ENCODE measurements around the gene KCNN3. TPM values are rescaled to one million over a fixed set of nuclear protein-coding genes. Genes with fewer than 3 reads are reported as not detected.
"Not testable (repeated sequence)": the region's sequence is repeated elsewhere in the genome, so short reads cannot be mapped to it uniquely, and the experiment has no call there.

The KCNN3 gene
- total RNA-seq, 1 experiment from 2014 or later, result 0.40 TPM

GRCh38 chr1:154682254-154682653 is 187.8 kb downstream of the KCNN3 start:
- DNase-seq (ENCODE audit: extremely low read depth, low read depth), result no peak

GRCh38 chr1:154677844-154678243 is 192.2 kb downstream of the KCNN3 start:
- not testable (repeated sequence) for DNase-seq (ENCODE audit: extremely low read depth, low read depth)

GRCh38 chr1:154676847-154677246 is 193.2 kb downstream of the KCNN3 start:
- not testable (repeated sequence) for DNase-seq (ENCODE audit: extremely low read depth, low read depth)

GRCh38 chr1:154674456-154674855 is 195.6 kb downstream of the KCNN3 start:
- DNase-seq (ENCODE audit: extremely low read depth, low read depth), result not testable (repeated sequence)

- DNase-seq (ENCODE audit: extremely low read depth, low read depth), result not testable (repeated sequence)
Observed at GRCh38 chr1:154672245-154672644, 197.8 kb downstream of the KCNN3 start.

GRCh38 chr1:154671412-154671811 is 198.7 kb downstream of the KCNN3 start:
- not testable (repeated sequence) for DNase-seq (ENCODE audit: extremely low read depth, low read depth)

- DNase-seq (ENCODE audit: extremely low read depth, low read depth), result not testable (repeated sequence)
Observed at GRCh38 chr1:154670310-154671270, 199.5 kb downstream of the KCNN3 start.

- peak; percentile 87 for DNase-seq (ENCODE audit: extremely low read depth, low read depth)
Observed at GRCh38 chr1:154669464-154670282, 200.4 kb downstream of the KCNN3 start.

- no peak for DNase-seq (ENCODE audit: extremely low read depth, low read depth)
Observed at GRCh38 chr1:154666051-154666790, 203.9 kb downstream of the KCNN3 start.

- DNase-seq (ENCODE audit: extremely low read depth, low read depth), result no peak
Observed at GRCh38 chr1:154664331-154665002, 205.6 kb downstream of the KCNN3 start.

- no peak for DNase-seq (ENCODE audit: extremely low read depth, low read depth)
Observed at GRCh38 chr1:154663471-154664060, 206.5 kb downstream of the KCNN3 start.

GRCh38 chr1:154661110-154661509 is 209.0 kb downstream of the KCNN3 start:
- DNase-seq (ENCODE audit: extremely low read depth, low read depth), result no peak

GRCh38 chr1:154659823-154660592 is 210.1 kb downstream of the KCNN3 start:
- DNase-seq (ENCODE audit: extremely low read depth, low read depth), result no peak

GRCh38 chr1:154657556-154657955 is 212.5 kb downstream of the KCNN3 start:
- no peak for DNase-seq (ENCODE audit: extremely low read depth, low read depth)

- no peak for DNase-seq (ENCODE audit: extremely low read depth, low read depth)
Observed at GRCh38 chr1:154652893-154653292, 217.2 kb downstream of the KCNN3 start.

Measured in NCI-H460 (cell line).